Trophoblast cell (in vitro differentiated cells and primary cell): ENCODE measurements around the gene PTPRM.

ENCODE experiments used
- DNase-seq, 2 donors: peaks; one replicate each; pipeline ENCODE4 v3.0.0-alpha.2; 2016
- H2AFZ ChIP-seq: 2 replicates; pipeline ENCODE4 v1.6.1; 2013; ENCODE audit warnings: low read length, moderate library complexity, mild to moderate bottlenecking; ENCODE audit not compliant: insufficient read depth, poor library complexity
- H2AK5ac ChIP-seq: 2 replicates; pipeline ENCODE4 v1.6.1; 2013; ENCODE audit warnings: mild to moderate bottlenecking, low read length
- H2BK120ac ChIP-seq: 2 replicates; pipeline ENCODE4 v1.6.1; 2013; ENCODE audit warnings: low read length, mild to moderate bottlenecking, moderate library complexity; ENCODE audit not compliant: insufficient read depth, poor library complexity
- H2BK12ac ChIP-seq: 2 replicates; pipeline ENCODE4 v1.6.1; 2013; ENCODE audit warnings: mild to moderate bottlenecking, low read length, moderate library complexity
- H2BK5ac ChIP-seq: 2 replicates; pipeline ENCODE4 v1.6.1; 2013; ENCODE audit warnings: low read length, low read depth, moderate library complexity, mild to moderate bottlenecking; ENCODE audit not compliant: poor library complexity
- H3K14ac ChIP-seq: 2 replicates; pipeline ENCODE4 v1.6.1; 2013; ENCODE audit warnings: mild to moderate bottlenecking, low read length
- H3K18ac ChIP-seq: 2 replicates; pipeline ENCODE4 v1.6.1; 2013; ENCODE audit warnings: mild to moderate bottlenecking, low read length
- H3K23ac ChIP-seq: 2 replicates; pipeline ENCODE4 v1.6.1; 2013; ENCODE audit warnings: low read length
- H3K27ac ChIP-seq: 2 replicates; pipeline ENCODE4 v1.5.1; 2013; ENCODE audit warnings: low read depth, mild to moderate bottlenecking, inconsistent platforms, low read length, moderate library complexity
- H3K27me3 ChIP-seq: 2 replicates; pipeline ENCODE4 v1.6.1; 2013; ENCODE audit warnings: inconsistent platforms, mild to moderate bottlenecking, low read length, moderate library complexity; ENCODE audit not compliant: insufficient read depth
- H3K36me3 ChIP-seq, 2 experiments: 1 replicate in 1 of 2; 2 replicates in 1 of 2; pipeline ENCODE4 v1.6.1; 2013; ENCODE audit warnings: low read length in 2 of 2, mild to moderate bottlenecking in 2 of 2, moderate library complexity in 1 of 2; ENCODE audit not compliant: insufficient read depth in 2 of 2, control insufficient read depth in 1 of 2
- H3K4ac ChIP-seq: 2 replicates; pipeline ENCODE4 v1.6.1; 2013; ENCODE audit warnings: low read depth, mild to moderate bottlenecking, low read length, moderate library complexity
- H3K4me1 ChIP-seq, 2 experiments: 1 replicate in 1 of 2; 2 replicates in 1 of 2; pipeline ENCODE4 v1.6.1; 2013; ENCODE audit warnings: low read length in 2 of 2, mild to moderate bottlenecking in 2 of 2, moderate library complexity in 1 of 2; ENCODE audit not compliant: insufficient read depth in 2 of 2, control insufficient read depth in 1 of 2
- H3K4me2 ChIP-seq: 2 replicates; pipeline ENCODE4 v1.6.1; 2013; ENCODE audit warnings: inconsistent platforms, mild to moderate bottlenecking, low read length, moderate library complexity
- H3K4me3 ChIP-seq: 2 replicates; pipeline ENCODE4 v1.5.1; 2013; ENCODE audit warnings: mild to moderate bottlenecking, low read depth, low read length, inconsistent platforms
- H3K79me1 ChIP-seq: one replicate; pipeline ENCODE4 v1.6.1; 2013; ENCODE audit warnings: low read length
- H3K79me2 ChIP-seq: 2 replicates; pipeline ENCODE4 v1.6.1; 2013; ENCODE audit warnings: low read length, mild to moderate bottlenecking; ENCODE audit not compliant: control insufficient read depth, insufficient read depth, poor library complexity
- H3K9ac ChIP-seq: 2 replicates; pipeline ENCODE4 v1.6.1; 2013; ENCODE audit warnings: mild to moderate bottlenecking, low read length
- H3K9me3 ChIP-seq: 2 replicates; pipeline ENCODE4 v1.6.1; 2013; ENCODE audit warnings: low read depth, mild to moderate bottlenecking, control low read depth, inconsistent platforms, low read length; ENCODE audit not compliant: insufficient read depth
- H4K12ac ChIP-seq: 2 replicates; pipeline ENCODE4 v1.6.1; 2013; ENCODE audit warnings: low read depth, mild to moderate bottlenecking, low read length, moderate library complexity
- H4K8ac ChIP-seq: 2 replicates; pipeline ENCODE4 v1.6.1; 2013; ENCODE audit warnings: low read depth, mild to moderate bottlenecking, low read length, moderate library complexity
- H4K91ac ChIP-seq: one replicate; pipeline ENCODE4 v1.6.1; 2013; ENCODE audit warnings: low read depth, mild to moderate bottlenecking, low read length, moderate library complexity
- WGBS: extraction: QIAGEN DNeasy Blood & Tissue Kit; methylation state at CpG from one replicate; pipeline ENCODE4 v1.1.7; 2013; ENCODE audit warnings: missing lambda C conversion rate; ENCODE audit not compliant: insufficient read length, insufficient coverage; ENCODE audit errors: extremely low coverage; 5-methylcytosine and 5-hydroxymethylcytosine counted together

PTPRM gene

GRCh38 chr18:8424917-8425725 is 858.0 kb downstream of the PTPRM start:
- Histone ChIP-seq H3K36me3 (no peaks in the 10 kb centered on the region), H2BK12ac (no peak overlapping the region), H4K8ac (no peak overlapping the region), H2BK5ac (no peak overlapping the region), H3K14ac (no peak overlapping the region), H3K9ac (no peak overlapping the region), H3K4me3 (no peak overlapping the region), H2AFZ (no peak overlapping the region), H3K27me3 (no peaks in the 10 kb centered on the region), H2BK120ac (no peak overlapping the region), H4K12ac (no peak overlapping the region), H3K4me1 (peaks cover 16 to 20% of the 10 kb centered on the region in 2 experiments), H2AK5ac (no peak overlapping the region), H3K27ac (no peak overlapping the region), H3K4me2 (no peak overlapping the region), H3K9me3 (no peaks in the 10 kb centered on the region), H3K79me2 (no peaks in the 10 kb centered on the region), H3K18ac (no peak overlapping the region), H3K23ac (no peak overlapping the region), H3K4ac (no peak overlapping the region), H3K79me1 (peaks cover 2% of the 10 kb centered on the region), H4K91ac (no peak overlapping the region)
- WGBS = no CpG with 5 or more reads among the region's 13 CpGs
- DNase-seq = peak; percentile 69 to 77

- Histone ChIP-seq H3K4me2 (no peak overlapping the region), H3K18ac (no peak overlapping the region), H3K23ac (no peak overlapping the region), H2BK5ac (no peak overlapping the region), H3K27ac (no peak overlapping the region), H3K4ac (no peak overlapping the region), H3K9me3 (no peaks in the 10 kb centered on the region), H3K4me3 (no peak overlapping the region), H4K8ac (no peak overlapping the region), H2BK12ac (no peak overlapping the region), H4K12ac (no peak overlapping the region), H3K4me1 (peaks cover 16 to 20% of the 10 kb centered on the region in 2 experiments), H2BK120ac (no peak overlapping the region), H3K9ac (no peak overlapping the region), H2AFZ (no peak overlapping the region), H3K79me2 (no peaks in the 10 kb centered on the region), H3K14ac (no peak overlapping the region), H3K36me3 (no peaks in the 10 kb centered on the region), H3K79me1 (peaks cover 2% of the 10 kb centered on the region), H2AK5ac (no peak overlapping the region), H3K27me3 (no peaks in the 10 kb centered on the region), H4K91ac (no peak overlapping the region)
- WGBS = no CpG with 5 or more reads among the region's 13 CpGs
- DNase-seq = peak in 1 of 2 donors; percentile 33
Observed at GRCh38 chr18:8426401-8426800, 859.3 kb downstream of the PTPRM start.

- DNase-seq = no peak
- no peak overlapping the region for H2AFZ ChIP-seq
- no peak overlapping the region for H3K14ac ChIP-seq
- peaks cover 16 to 20% of the 10 kb centered on the region in 2 experiments for H3K4me1 ChIP-seq
- no peak overlapping the region for H2AK5ac ChIP-seq
- no peak overlapping the region for H2BK12ac ChIP-seq
- no peaks in the 10 kb centered on the region for H3K36me3 ChIP-seq
- H3K18ac ChIP-seq = no peak overlapping the region
- H3K79me2 ChIP-seq = no peaks in the 10 kb centered on the region
- no peak overlapping the region for H3K23ac ChIP-seq
- no peak overlapping the region for H3K4ac ChIP-seq
- H3K27me3 ChIP-seq = no peaks in the 10 kb centered on the region
- no CpG with 5 or more reads among the region's 1 CpG for WGBS
- H2BK5ac ChIP-seq = no peak overlapping the region
- no peak overlapping the region for H4K12ac ChIP-seq
- peaks cover 2% of the 10 kb centered on the region for H3K79me1 ChIP-seq
- H3K9me3 ChIP-seq = no peaks in the 10 kb centered on the region
- H3K4me2 ChIP-seq = no peak overlapping the region
- no peak overlapping the region for H4K91ac ChIP-seq
- H3K4me3 ChIP-seq = no peak overlapping the region
- H4K8ac ChIP-seq = no peak overlapping the region
- no peak overlapping the region for H3K27ac ChIP-seq
- H3K9ac ChIP-seq = no peak overlapping the region
- H2BK120ac ChIP-seq = no peak overlapping the region
Observed at GRCh38 chr18:8427339-8427738, 860.2 kb downstream of the PTPRM start.

GRCh38 chr18:8428951-8429350 is 861.8 kb downstream of the PTPRM start:
- no peak for DNase-seq
- Histone ChIP-seq H2BK12ac (no peak overlapping the region), H3K4me2 (no peak overlapping the region), H3K23ac (no peak overlapping the region), H3K14ac (no peak overlapping the region), H3K4me3 (no peak overlapping the region), H2BK120ac (no peak overlapping the region), H3K79me2 (no peaks in the 10 kb centered on the region), H4K8ac (no peak overlapping the region), H3K27ac (no peak overlapping the region), H3K79me1 (no peaks in the 10 kb centered on the region), H3K27me3 (no peaks in the 10 kb centered on the region), H3K18ac (no peak overlapping the region), H4K91ac (no peak overlapping the region), H2AFZ (no peak overlapping the region), H3K4ac (no peak overlapping the region), H2AK5ac (no peak overlapping the region), H3K4me1 (peaks cover 12 to 14% of the 10 kb centered on the region in 2 experiments), H3K36me3 (no peaks in the 10 kb centered on the region), H3K9me3 (peaks cover 1% of the 10 kb centered on the region), H4K12ac (no peak overlapping the region), H3K9ac (no peak overlapping the region), H2BK5ac (no peak overlapping the region)
- no CpG with 5 or more reads among the region's 6 CpGs for WGBS
